HG02870 (cell line): ENCODE measurements around the gene PIP5K1B.

Experiments used
- ATAC-seq: cut with Tn5 transposase; IDR thresholded peaks from one replicate; pipeline ENCODE4 v1.9.1; 2021; ENCODE audit warnings: mild to moderate bottlenecking, moderate library complexity; ENCODE audit not compliant: unreplicated experiment

The PIP5K1B gene

GRCh38 chr9:68805890-68806517 lies 101.0 kb downstream of the PIP5K1B start:
- no peak for ATAC-seq

- no peak for ATAC-seq
These were observed 103.4 kb downstream of the PIP5K1B start for GRCh38 chr9:68808338-68808890.

GRCh38 chr9:68817079-68817875 lies 112.2 kb downstream of the PIP5K1B start:
- no peak for ATAC-seq

GRCh38 chr9:68819065-68819464 lies 114.0 kb downstream of the PIP5K1B start:
- ATAC-seq: no peak

GRCh38 chr9:68821911-68822310 lies 116.9 kb downstream of the PIP5K1B start:
- no peak for ATAC-seq

GRCh38 chr9:68822596-68823165 lies 117.6 kb downstream of the PIP5K1B start:
- ATAC-seq: no peak

GRCh38 chr9:68825762-68826472 lies 120.9 kb downstream of the PIP5K1B start:
- ATAC-seq: no peak

GRCh38 chr9:68827837-68828744 lies 123.1 kb downstream of the PIP5K1B start:
- no peak for ATAC-seq

- ATAC-seq: no peak
These were observed 127.1 kb downstream of the PIP5K1B start for GRCh38 chr9:68832101-68832500.

GRCh38 chr9:68832861-68833518 lies 128.0 kb downstream of the PIP5K1B start:
- ATAC-seq: no peak

GRCh38 chr9:68834931-68835520 lies 130.0 kb downstream of the PIP5K1B start:
- no peak for ATAC-seq

- ATAC-seq: no peak
These were observed 131.7 kb downstream of the PIP5K1B start for GRCh38 chr9:68836788-68837187.

- ATAC-seq: no peak
These were observed 133.2 kb downstream of the PIP5K1B start for GRCh38 chr9:68838245-68838644.

- no peak for ATAC-seq
These were observed 136.4 kb downstream of the PIP5K1B start for GRCh38 chr9:68841276-68842052.

GRCh38 chr9:68842568-68842967 lies 137.5 kb downstream of the PIP5K1B start:
- no peak for ATAC-seq

- no peak for ATAC-seq
These were observed 138.2 kb downstream of the PIP5K1B start for GRCh38 chr9:68843239-68843638.

- no peak for ATAC-seq
These were observed 139.1 kb downstream of the PIP5K1B start for GRCh38 chr9:68844157-68844556.
